Coronary artery (tissue), 2 donors: ENCODE data around the gene LCA5.
A peak's percentile ranks its signal among the peaks of the same experiment; 100 is the strongest.
"Not testable (repeated sequence)": the region's sequence is repeated elsewhere in the genome, so short reads cannot be mapped to it uniquely, and the experiment has no call there.

ENCODE experiments used
- DNase-seq: peaks from one replicate; pipeline ENCODE4 v3.0.0-alpha.2; 2017; ENCODE audit warnings: low spot score
- H3K27ac ChIP-seq, 2 donors: fragments of 200-600 bp; sonication (generic); one replicate each; pipeline ENCODE4 v1.5.1; 2016 to 2019
- H3K4me3 ChIP-seq: fragments of 200-600 bp; sonication (generic); 2 replicates; pipeline ENCODE4 v1.5.1; 2016; ENCODE audit warnings: mild to moderate bottlenecking, moderate library complexity
- CTCF ChIP-seq: fragments of 200-600 bp; sonication (generic); IDR thresholded peaks from one replicate; pipeline ENCODE4 v1.5.1; 2019; ENCODE audit warnings: antibody characterized with exemption

Gene LCA5

GRCh38 chr6:79538106-79538971 is 1.1 kb upstream of the LCA5 start:
- Histone ChIP-seq H3K27ac (peak overlapping the region; percentile 39 to 50), H3K4me3 (peak overlapping the region; percentile 92)
- no peak for TF ChIP-seq CTCF
- DNase-seq, result no peak

GRCh38 chr6:79536585-79536953 is 661 bp downstream of the LCA5 start:
- DNase-seq, result peak; percentile 70
- TF ChIP-seq CTCF, result no peak
- peak overlapping the region; percentile 92 for H3K4me3 ChIP-seq
- peak overlapping the region; percentile 94 to 97 for H3K27ac ChIP-seq

GRCh38 chr6:79529567-79529966 is 7.7 kb downstream of the LCA5 start:
- not testable (repeated sequence) for DNase-seq, H3K4me3 ChIP-seq

DNA sequence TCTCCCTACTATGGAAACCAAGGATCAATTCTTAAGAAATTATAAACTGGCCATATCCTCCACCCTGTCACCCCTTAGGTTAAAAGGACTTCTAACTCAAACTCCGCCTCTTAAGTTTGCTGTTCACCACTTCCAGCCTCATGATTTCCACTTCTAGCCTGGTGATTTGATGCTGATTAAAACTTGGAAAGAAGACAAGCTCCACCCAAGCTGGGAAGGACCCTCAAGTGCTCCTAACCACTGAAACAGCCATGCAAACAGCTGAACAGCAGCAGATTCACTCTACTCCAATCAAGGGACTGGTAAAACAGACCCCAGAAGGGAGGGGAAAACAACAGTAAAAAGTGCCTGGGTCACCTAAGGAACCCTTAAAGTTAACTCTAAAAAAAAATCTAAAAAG is 10.3 kb downstream of the LCA5 start:
- Histone ChIP-seq H3K4me3 (no peak overlapping the region), H3K27ac (no peak overlapping the region)
- TF ChIP-seq CTCF, result no peak
- no peak for DNase-seq

More at GRCh38 chr6:79529567-79529966, 7.7 kb downstream of the LCA5 start:
- H3K27ac ChIP-seq, result not testable (repeated sequence)

- no peak overlapping the region for H3K4me3 ChIP-seq
- no peak overlapping the region for H3K27ac ChIP-seq
- no peak for TF ChIP-seq CTCF
- no peak for DNase-seq
These were observed 11.7 kb downstream of the LCA5 start for GRCh38 chr6:79525272-79526100.

- no peak overlapping the region for H3K27ac ChIP-seq
- no peak for DNase-seq
- TF ChIP-seq CTCF, result no peak
These were observed 13.2 kb downstream of the LCA5 start for GRCh38 chr6:79524065-79524464.

DNA sequence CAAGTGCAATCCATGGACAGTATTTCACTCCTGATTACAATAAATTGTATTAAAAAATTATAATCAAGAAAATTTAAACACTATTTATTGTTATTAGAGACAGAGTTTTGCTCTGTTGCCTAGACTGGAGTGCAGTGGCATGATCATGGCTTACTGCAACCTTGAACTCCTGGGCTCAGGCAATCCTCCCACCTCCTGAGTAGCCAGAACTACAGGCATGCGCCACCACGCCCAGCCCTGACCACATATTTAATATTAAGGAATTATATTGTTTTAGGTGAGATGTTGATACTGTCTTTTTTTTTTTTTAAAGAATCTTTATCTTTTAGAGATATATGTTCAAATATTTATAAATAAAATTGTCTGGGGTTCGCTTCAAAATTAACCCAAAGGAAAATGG is 14.6 kb downstream of the LCA5 start:
- Histone ChIP-seq H3K27ac (no peak overlapping the region), H3K4me3 (no peak overlapping the region)
- no peak for DNase-seq
- no peak for TF ChIP-seq CTCF

More at GRCh38 chr6:79524065-79524464, 13.2 kb downstream of the LCA5 start:
- H3K4me3 ChIP-seq, result no peak overlapping the region
